Spleen (tissue), 7 donors: ENCODE data around the gene TAF1B.

Experiments
- POLR2AphosphoS5 ChIP-seq, 3 donors: sonication (generic); formaldehyde crosslinking; IDR thresholded peaks; one replicate each; pipeline ENCODE4 v1.5.1; 2017; ENCODE audit warnings: antibody characterized with exemption in 3 of 3
- TF ChIP-seq, protein P1 (sequence below), 11 experiments: fragments of 200-600 bp in 7 of 11; fragments of 450-650 bp in 4 of 11; sonication (generic) in 4 of 11; IDR thresholded peaks in 8 of 11; conservative IDR thresholded peaks in 3 of 11; 1 replicate in 7 of 11; 2 replicates in 4 of 11; pipeline versions ENCODE4 v1.4.0 to v1.8.0; 2016 to 2021; ENCODE audit warnings: antibody characterized with exemption in 11 of 11, inconsistent platforms in 4 of 11, mild to moderate bottlenecking in 1 of 11
- donor health status: DM: no; HTN: no; CAD: no; lungs with moderate emphysema.
- donor health status: DM: no; HTN: no; CAD: no.
- donor health status: DM: no; HTN: no; CAD: no.

DNA sequence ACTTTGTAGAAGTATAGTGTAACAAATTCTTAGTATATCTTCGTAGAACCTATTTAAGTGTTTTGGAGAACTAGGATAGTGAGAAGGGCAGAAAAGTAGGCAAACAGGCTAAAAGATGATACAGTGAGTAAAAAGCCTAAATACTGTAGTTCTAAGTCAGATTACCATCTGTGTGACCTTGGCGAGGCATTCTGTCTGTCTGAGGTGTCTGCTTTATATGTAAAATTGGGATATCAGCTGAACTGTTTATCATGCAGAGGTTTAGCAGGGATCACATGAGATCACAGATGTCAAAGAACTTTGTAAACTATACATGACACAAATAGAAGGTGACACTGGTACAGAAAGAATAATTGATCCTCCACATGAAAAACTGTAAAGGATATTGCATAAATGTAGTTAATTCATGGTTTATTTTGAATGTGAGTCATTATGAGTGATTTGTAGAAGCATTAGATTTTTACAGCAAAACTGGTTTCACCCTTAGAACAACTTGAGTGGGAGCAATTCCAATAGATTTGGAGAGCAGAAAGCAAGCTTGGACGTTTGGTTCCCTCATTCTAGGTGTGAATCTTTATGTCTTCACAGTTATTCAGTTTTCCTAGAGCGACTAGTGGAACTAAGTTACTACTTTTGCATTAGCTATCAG is 41.9 kb downstream of the TAF1B start:
- TF ChIP-seq, protein P1, sequence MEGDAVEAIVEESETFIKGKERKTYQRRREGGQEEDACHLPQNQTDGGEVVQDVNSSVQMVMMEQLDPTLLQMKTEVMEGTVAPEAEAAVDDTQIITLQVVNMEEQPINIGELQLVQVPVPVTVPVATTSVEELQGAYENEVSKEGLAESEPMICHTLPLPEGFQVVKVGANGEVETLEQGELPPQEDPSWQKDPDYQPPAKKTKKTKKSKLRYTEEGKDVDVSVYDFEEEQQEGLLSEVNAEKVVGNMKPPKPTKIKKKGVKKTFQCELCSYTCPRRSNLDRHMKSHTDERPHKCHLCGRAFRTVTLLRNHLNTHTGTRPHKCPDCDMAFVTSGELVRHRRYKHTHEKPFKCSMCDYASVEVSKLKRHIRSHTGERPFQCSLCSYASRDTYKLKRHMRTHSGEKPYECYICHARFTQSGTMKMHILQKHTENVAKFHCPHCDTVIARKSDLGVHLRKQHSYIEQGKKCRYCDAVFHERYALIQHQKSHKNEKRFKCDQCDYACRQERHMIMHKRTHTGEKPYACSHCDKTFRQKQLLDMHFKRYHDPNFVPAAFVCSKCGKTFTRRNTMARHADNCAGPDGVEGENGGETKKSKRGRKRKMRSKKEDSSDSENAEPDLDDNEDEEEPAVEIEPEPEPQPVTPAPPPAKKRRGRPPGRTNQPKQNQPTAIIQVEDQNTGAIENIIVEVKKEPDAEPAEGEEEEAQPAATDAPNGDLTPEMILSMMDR (IDR thresholded peaks at IDR 0.05 in 8 of 11, conservative IDR thresholded peaks at IDR 0.05 in 3 of 11), result no peak
- no peak for TF ChIP-seq POLR2AphosphoS5 (IDR thresholded peaks at IDR 0.05)
